ENCODE data around the gene MPZL1. TPM values are rescaled to one million over a fixed set of nuclear protein-coding genes. Genes with fewer than 3 reads are reported as not detected.

The MPZL1 gene
- total RNA-seq, 1 donor from 2014 or later = 133 TPM

DNA sequence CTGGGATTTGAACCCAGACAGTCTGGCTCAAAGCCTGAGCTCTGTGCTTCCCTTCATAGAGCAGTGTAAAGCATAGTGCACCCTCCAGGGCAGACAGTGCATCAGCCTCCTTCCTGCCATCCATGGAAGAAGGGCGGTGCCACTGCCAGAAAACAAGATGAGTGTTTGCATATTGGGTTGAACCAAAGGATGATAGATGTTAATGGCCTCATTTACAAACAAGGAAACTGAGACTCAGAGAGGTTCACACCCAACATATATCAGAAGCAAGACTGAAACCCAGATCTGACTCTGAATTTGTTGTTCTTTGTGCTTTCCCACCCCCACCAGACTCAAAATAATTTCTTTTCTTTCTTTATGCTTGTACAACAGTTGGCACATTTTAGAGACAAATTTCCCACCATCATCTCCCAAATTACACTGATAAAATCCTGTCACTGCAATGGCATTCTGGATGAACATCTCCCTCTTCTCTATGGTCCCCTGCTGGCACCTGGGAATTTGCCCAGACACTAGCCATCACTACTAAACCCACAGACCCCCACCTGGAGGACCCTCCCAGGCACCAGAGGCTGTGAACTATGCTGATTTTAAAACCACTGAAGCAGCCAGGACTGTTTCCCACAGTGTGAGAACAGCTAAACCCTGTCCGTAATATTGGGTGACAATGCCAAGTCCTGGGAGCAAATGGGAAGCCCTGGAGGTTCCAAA, 45.4 kb upstream of the MPZL1 start:
- no peak for TF ChIP-seq CTCF (IDR thresholded peaks at IDR 0.05; ENCODE audit: unreplicated experiment)
- Mint-ChIP-seq H3K9me3 (ENCODE audit: low read depth) (no peaks in the 10 kb centered on the region), H3K4me1 (ENCODE audit: low read depth) (peaks cover 2% of the 10 kb centered on the region), H3K27me3 (peaks cover 14% of the 10 kb centered on the region), H3K4me3 (ENCODE audit: low read depth) (no peak overlapping the region), H3K36me3 (ENCODE audit: insufficient read depth) (no peaks in the 10 kb centered on the region), H3K27ac (no peak overlapping the region)
- no peak for DNase-seq (ENCODE audit: low spot score, unreplicated experiment)

- no peak for TF ChIP-seq CTCF (IDR thresholded peaks at IDR 0.05; ENCODE audit: unreplicated experiment)
- H3K4me1 Mint-ChIP-seq (ENCODE audit: low read depth) = no peaks in the 10 kb centered on the region
- H3K27ac Mint-ChIP-seq = no peak overlapping the region
- no peaks in the 10 kb centered on the region for H3K36me3 Mint-ChIP-seq (ENCODE audit: insufficient read depth)
- peaks cover 10% of the 10 kb centered on the region for H3K27me3 Mint-ChIP-seq
- H3K9me3 Mint-ChIP-seq (ENCODE audit: low read depth) = no peaks in the 10 kb centered on the region
- H3K4me3 Mint-ChIP-seq (ENCODE audit: low read depth) = no peak overlapping the region
- DNase-seq (ENCODE audit: low spot score, unreplicated experiment) = no peak
Observed at GRCh38 chr1:167676916-167677848, 44.6 kb upstream of the MPZL1 start.

DNA sequence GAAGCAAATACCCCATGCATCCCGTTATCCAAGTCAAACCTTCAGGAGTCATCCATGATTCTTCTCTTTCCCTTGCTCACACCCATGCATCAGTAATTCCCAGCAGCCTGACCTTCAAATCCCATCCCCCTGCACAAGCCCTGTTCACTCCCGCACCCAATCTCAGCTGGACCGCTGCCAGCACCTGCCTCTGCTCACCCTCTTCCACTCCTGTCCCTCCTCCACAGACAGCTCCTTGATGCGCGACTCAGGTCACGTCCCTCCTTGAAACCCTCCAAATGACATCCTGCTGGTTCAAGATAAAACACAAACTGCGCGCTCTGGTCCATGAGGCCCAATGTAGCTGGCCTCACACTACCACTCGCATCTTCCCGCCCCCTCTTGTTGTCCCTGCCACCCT, 43.4 kb upstream of the MPZL1 start:
- H3K36me3 Mint-ChIP-seq (ENCODE audit: insufficient read depth) = no peaks in the 10 kb centered on the region
- DNase-seq (ENCODE audit: low spot score, unreplicated experiment) = no peak
- peaks cover 6% of the 10 kb centered on the region for H3K27me3 Mint-ChIP-seq
- H3K9me3 Mint-ChIP-seq (ENCODE audit: low read depth) = no peaks in the 10 kb centered on the region
- H3K27ac Mint-ChIP-seq = no peak overlapping the region
- peaks cover 2% of the 10 kb centered on the region for H3K4me1 Mint-ChIP-seq (ENCODE audit: low read depth)
- TF ChIP-seq CTCF (IDR thresholded peaks at IDR 0.05; ENCODE audit: unreplicated experiment) = no peak
- H3K4me3 Mint-ChIP-seq (ENCODE audit: low read depth) = no peak overlapping the region

- H3K4me1 Mint-ChIP-seq (ENCODE audit: low read depth) = peaks cover 2% of the 10 kb centered on the region
- H3K27ac Mint-ChIP-seq = no peak overlapping the region
- no peak overlapping the region for H3K4me3 Mint-ChIP-seq (ENCODE audit: low read depth)
- H3K36me3 Mint-ChIP-seq (ENCODE audit: insufficient read depth) = no peaks in the 10 kb centered on the region
- DNase-seq (ENCODE audit: low spot score, unreplicated experiment) = no peak
- H3K27me3 Mint-ChIP-seq = peaks cover 7% of the 10 kb centered on the region
- no peak for TF ChIP-seq CTCF (IDR thresholded peaks at IDR 0.05; ENCODE audit: unreplicated experiment)
- H3K9me3 Mint-ChIP-seq (ENCODE audit: low read depth) = no peaks in the 10 kb centered on the region
Observed at GRCh38 chr1:167678838-167679237, 42.9 kb upstream of the MPZL1 start.

GRCh38 chr1:167679714-167680113, 42.1 kb upstream of the MPZL1 start:
- H3K4me3 Mint-ChIP-seq (ENCODE audit: low read depth) = no peak overlapping the region
- H3K9me3 Mint-ChIP-seq (ENCODE audit: low read depth) = no peaks in the 10 kb centered on the region
- no peak for TF ChIP-seq CTCF (IDR thresholded peaks at IDR 0.05; ENCODE audit: unreplicated experiment)
- peaks cover 2% of the 10 kb centered on the region for H3K4me1 Mint-ChIP-seq (ENCODE audit: low read depth)
- no peaks in the 10 kb centered on the region for H3K36me3 Mint-ChIP-seq (ENCODE audit: insufficient read depth)
- H3K27ac Mint-ChIP-seq = no peak overlapping the region
- H3K27me3 Mint-ChIP-seq = peaks cover 11% of the 10 kb centered on the region
- DNase-seq (ENCODE audit: low spot score, unreplicated experiment) = no peak

All from progenitor cell of endocrine pancreas (in vitro differentiated cells).